BLaER1 treated with 17β-estradiol and CSF1 and Interleukin-3, amounts not matched to agents 10 nM and 100 nM (cell line): ENCODE measurements around the gene SMAD3.

Source experiments
- H3K27ac ChIP-seq, 11 experiments: shearing (Covaris generic); formaldehyde crosslinking; 2 replicates each; pipeline ENCODE4 v1.8.1; 2022
- H3K27me3 ChIP-seq, 11 experiments: shearing (Covaris generic); formaldehyde crosslinking; 2 replicates each; pipeline ENCODE4 v1.8.1; 2022
- H3K36me3 ChIP-seq, 11 experiments: shearing (Covaris generic); formaldehyde crosslinking; 2 replicates each; pipeline ENCODE4 v1.8.1; 2022
- H3K4me1 ChIP-seq, 10 experiments: shearing (Covaris generic); formaldehyde crosslinking; 2 replicates each; pipeline ENCODE4 v1.8.1; 2022
- H3K4me2 ChIP-seq, 11 experiments: shearing (Covaris generic); formaldehyde crosslinking; 2 replicates each; pipeline ENCODE4 v1.8.1; 2022
- H3K4me3 ChIP-seq, 10 experiments: shearing (Covaris generic); formaldehyde crosslinking; 2 replicates each; pipeline ENCODE4 v1.8.1; 2022
- H3K9ac ChIP-seq, 11 experiments: shearing (Covaris generic); formaldehyde crosslinking; 2 replicates each; pipeline ENCODE4 v1.8.1; 2022
- H3K9me3 ChIP-seq, 11 experiments: shearing (Covaris generic); formaldehyde crosslinking; replicated peaks in 1 of 11; 2 replicates each; pipeline ENCODE4 v1.8.1; 2022
- H4K20me1 ChIP-seq, 11 experiments: shearing (Covaris generic); formaldehyde crosslinking; 2 replicates each; pipeline ENCODE4 v1.8.1; 2022
- Cebpa-rat ChIP-seq, 11 experiments: shearing (Covaris generic); IDR thresholded peaks; 2 replicates each; pipeline ENCODE4 v1.8.1; 2022

SMAD3 gene

GRCh38 chr15:67038736-67039135 is 26.7 kb upstream of the SMAD3 start:
- Histone ChIP-seq H3K27ac (no peak overlapping the region), H3K36me3 (no peaks in the 10 kb centered on the region), H3K4me3 (no peak overlapping the region), H3K4me1 (peaks cover 32 to 63% (median 44%) of the 10 kb centered on the region in 10 experiments), H3K9ac (no peak overlapping the region), H3K4me2 (peak overlapping the region in 2 of 11 experiments; percentile 20 to 67; a peak in 4 of 22 replicates), H4K20me1 (no peaks in the 10 kb centered on the region), H3K9me3 (no peaks in the 10 kb centered on the region), H3K27me3 (peaks cover 5 to 13% (median 12%) of the 10 kb centered on the region in 11 experiments; a peak in 21 of 22 replicates)
- TF ChIP-seq Cebpa-rat (IDR thresholded peaks at IDR 0.05) = no peak

- TF ChIP-seq Cebpa-rat (IDR thresholded peaks at IDR 0.05) = no peak
- no peaks in the 10 kb centered on the region for H3K9me3 ChIP-seq
- H3K4me2 ChIP-seq = peak overlapping the region in 4 of 11 experiments; percentile 20 to 33 (median 24); a peak in 9 of 22 replicates
- H3K4me3 ChIP-seq = no peak overlapping the region
- H3K27me3 ChIP-seq = peaks cover 0 to 5% (median 4%) of the 10 kb centered on the region in 11 experiments; a peak in 16 of 22 replicates
- H3K36me3 ChIP-seq = no peaks in the 10 kb centered on the region
- H4K20me1 ChIP-seq = no peaks in the 10 kb centered on the region
- no peak overlapping the region for H3K27ac ChIP-seq
- H3K9ac ChIP-seq = no peak overlapping the region
- H3K4me1 ChIP-seq = peaks cover 24 to 63% (median 36%) of the 10 kb centered on the region in 10 experiments
These were observed 25.9 kb upstream of the SMAD3 start for GRCh38 chr15:67039384-67040075.

- Histone ChIP-seq H3K4me3 (no peak overlapping the region), H3K27ac (no peak overlapping the region), H4K20me1 (no peaks in the 10 kb centered on the region), H3K4me2 (no peak overlapping the region; a peak in 4 of 22 replicates), H3K9ac (no peak overlapping the region), H3K36me3 (no peaks in the 10 kb centered on the region), H3K4me1 (peaks cover 21 to 63% (median 31%) of the 10 kb centered on the region in 10 experiments), H3K27me3 (no peaks in the 10 kb centered on the region), H3K9me3 (no peaks in the 10 kb centered on the region)
- no peak for TF ChIP-seq Cebpa-rat (IDR thresholded peaks at IDR 0.05)
These were observed 25.1 kb upstream of the SMAD3 start for GRCh38 chr15:67040277-67040676.

- Histone ChIP-seq H3K9ac (peak overlapping the region in 6 of 11 experiments; percentile 4 to 65 (median 34); a peak in 5 of 22 replicates), H3K27ac (peak overlapping the region in 8 of 11 experiments; percentile 5 to 75 (median 41); a peak in 9 of 22 replicates), H3K36me3 (no peaks in the 10 kb centered on the region), H4K20me1 (no peaks in the 10 kb centered on the region), H3K27me3 (no peaks in the 10 kb centered on the region), H3K4me3 (peak overlapping the region in 1 of 10 experiments; percentile 3; a peak in 1 of 20 replicates), H3K4me1 (peaks cover 8 to 50% (median 22%) of the 10 kb centered on the region in 10 experiments), H3K9me3 (no peaks in the 10 kb centered on the region), H3K4me2 (peak overlapping the region in 9 of 11 experiments; percentile 53 to 85 (median 63); a peak in 21 of 22 replicates)
- TF ChIP-seq Cebpa-rat (IDR thresholded peaks at IDR 0.05) = no peak
These were observed 22.8 kb upstream of the SMAD3 start for GRCh38 chr15:67042551-67043142.

GRCh38 chr15:67043939-67044771 is 21.2 kb upstream of the SMAD3 start:
- Histone ChIP-seq H3K4me3 (no peak overlapping the region), H3K36me3 (no peaks in the 10 kb centered on the region), H3K4me2 (peak overlapping the region in 2 of 11 experiments; percentile 13 to 85; a peak in 7 of 22 replicates), H3K27ac (peak overlapping the region in 2 of 11 experiments; percentile 3 to 75; a peak in 1 of 22 replicates), H4K20me1 (no peaks in the 10 kb centered on the region), H3K9me3 (no peaks in the 10 kb centered on the region), H3K4me1 (peaks cover 19 to 65% (median 33%) of the 10 kb centered on the region in 10 experiments), H3K27me3 (no peaks in the 10 kb centered on the region), H3K9ac (no peak overlapping the region)
- TF ChIP-seq Cebpa-rat (IDR thresholded peaks at IDR 0.05) = no peak

- Histone ChIP-seq H3K4me2 (peak overlapping the region in 2 of 11 experiments; percentile 46 to 77; a peak in 2 of 22 replicates), H3K9ac (no peak overlapping the region), H3K4me3 (no peak overlapping the region), H3K4me1 (peaks cover 46 to 71% (median 52%) of the 10 kb centered on the region in 10 experiments), H3K36me3 (no peaks in the 10 kb centered on the region), H3K9me3 (no peaks in the 10 kb centered on the region), H4K20me1 (no peaks in the 10 kb centered on the region), H3K27ac (peak overlapping the region in 2 of 11 experiments; percentile 14 to 90; a peak in 3 of 22 replicates), H3K27me3 (no peaks in the 10 kb centered on the region)
- TF ChIP-seq Cebpa-rat (IDR thresholded peaks at IDR 0.05) = no peak
These were observed 18.2 kb upstream of the SMAD3 start for GRCh38 chr15:67047149-67047661.

- Histone ChIP-seq H3K4me1 (peaks cover 37 to 64% (median 50%) of the 10 kb centered on the region in 10 experiments), H3K4me3 (no peak overlapping the region; a peak in 1 of 20 replicates), H4K20me1 (no peaks in the 10 kb centered on the region), H3K9ac (peak overlapping the region in 10 of 11 experiments; percentile 5 to 75 (median 51); a peak in 14 of 22 replicates), H3K27ac (peak overlapping the region; percentile 6 to 90 (median 68); a peak in 21 of 22 replicates), H3K27me3 (no peaks in the 10 kb centered on the region), H3K36me3 (no peaks in the 10 kb centered on the region), H3K4me2 (peak overlapping the region; percentile 51 to 94 (median 77)), H3K9me3 (no peaks in the 10 kb centered on the region)
- TF ChIP-seq Cebpa-rat (IDR thresholded peaks at IDR 0.05) = peak in 8 of 11 experiments; percentile 28 to 64 (median 46); a peak in 5 of 22 replicates
These were observed 16.8 kb upstream of the SMAD3 start for GRCh38 chr15:67048281-67049279.
